Thyroid gland (tissue), 4 donors: ENCODE measurements around the gene ZNF519.

Experiments
- POLR2A ChIP-seq, 2 donors: fragments of 450-650 bp; IDR thresholded peaks; one replicate each; pipeline ENCODE4 v1.6.1; 2017; ENCODE audit warnings: antibody characterized with exemption in 2 of 2, mild to moderate bottlenecking in 2 of 2, moderate library complexity in 1 of 2
- TF ChIP-seq, protein P1 (sequence below), 6 experiments: fragments of 200-600 bp in 3 of 6; fragments of 450-650 bp in 3 of 6; sonication (generic) in 3 of 6; IDR thresholded peaks; one replicate each; pipeline ENCODE4 v1.5.1; 2016 to 2019; ENCODE audit warnings: antibody characterized with exemption in 6 of 6, mild to moderate bottlenecking in 2 of 6, inconsistent platforms in 1 of 6, moderate library complexity in 1 of 6

DNA sequence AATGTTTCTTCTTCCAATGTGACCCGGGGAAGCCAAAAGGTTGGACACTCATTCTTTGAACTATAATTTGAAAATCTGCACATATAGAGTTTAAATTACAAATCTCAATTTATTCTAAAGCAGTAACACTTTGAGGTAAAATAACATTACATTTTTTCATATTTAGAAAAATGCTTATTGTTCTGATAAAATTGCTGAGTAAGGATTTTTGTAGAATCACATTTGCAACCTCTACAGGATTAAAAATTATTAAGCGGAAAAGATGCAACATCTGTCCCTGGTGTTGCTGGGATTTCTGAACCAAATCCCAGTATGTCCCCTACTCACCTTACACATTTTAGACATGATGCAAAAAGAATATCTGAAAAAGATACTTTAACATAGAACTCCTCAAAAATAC is 10.1 kb downstream of the ZNF519 start:
- TF ChIP-seq, protein P1, sequence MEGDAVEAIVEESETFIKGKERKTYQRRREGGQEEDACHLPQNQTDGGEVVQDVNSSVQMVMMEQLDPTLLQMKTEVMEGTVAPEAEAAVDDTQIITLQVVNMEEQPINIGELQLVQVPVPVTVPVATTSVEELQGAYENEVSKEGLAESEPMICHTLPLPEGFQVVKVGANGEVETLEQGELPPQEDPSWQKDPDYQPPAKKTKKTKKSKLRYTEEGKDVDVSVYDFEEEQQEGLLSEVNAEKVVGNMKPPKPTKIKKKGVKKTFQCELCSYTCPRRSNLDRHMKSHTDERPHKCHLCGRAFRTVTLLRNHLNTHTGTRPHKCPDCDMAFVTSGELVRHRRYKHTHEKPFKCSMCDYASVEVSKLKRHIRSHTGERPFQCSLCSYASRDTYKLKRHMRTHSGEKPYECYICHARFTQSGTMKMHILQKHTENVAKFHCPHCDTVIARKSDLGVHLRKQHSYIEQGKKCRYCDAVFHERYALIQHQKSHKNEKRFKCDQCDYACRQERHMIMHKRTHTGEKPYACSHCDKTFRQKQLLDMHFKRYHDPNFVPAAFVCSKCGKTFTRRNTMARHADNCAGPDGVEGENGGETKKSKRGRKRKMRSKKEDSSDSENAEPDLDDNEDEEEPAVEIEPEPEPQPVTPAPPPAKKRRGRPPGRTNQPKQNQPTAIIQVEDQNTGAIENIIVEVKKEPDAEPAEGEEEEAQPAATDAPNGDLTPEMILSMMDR (IDR thresholded peaks at IDR 0.05) = no peak
- TF ChIP-seq POLR2A (IDR thresholded peaks at IDR 0.05) = no peak
